Measurements from ENCODE around the gene FAM50B. TPM values are rescaled to one million over a fixed set of nuclear protein-coding genes. Genes with fewer than 3 reads are reported as not detected.
A peak's percentile ranks its signal among the peaks of the same experiment; 100 is the strongest.

The FAM50B gene
- total RNA-seq, 1 donor from 2014 or later: 0.70 TPM

- Mint-ChIP-seq H3K27ac (ENCODE audit: unreplicated experiment) (peak overlapping the region; percentile 99), H3K36me3 (ENCODE audit: unreplicated experiment) (no peaks in the 10 kb centered on the region), H3K4me3 (ENCODE audit: unreplicated experiment) (peak overlapping the region; percentile 7), H3K9me3 (ENCODE audit: unreplicated experiment) (no peaks in the 10 kb centered on the region), H3K4me1 (ENCODE audit: unreplicated experiment) (peaks cover 66% of the 10 kb centered on the region), H3K27me3 (ENCODE audit: unreplicated experiment) (no peaks in the 10 kb centered on the region)
- TF ChIP-seq, protein P1, sequence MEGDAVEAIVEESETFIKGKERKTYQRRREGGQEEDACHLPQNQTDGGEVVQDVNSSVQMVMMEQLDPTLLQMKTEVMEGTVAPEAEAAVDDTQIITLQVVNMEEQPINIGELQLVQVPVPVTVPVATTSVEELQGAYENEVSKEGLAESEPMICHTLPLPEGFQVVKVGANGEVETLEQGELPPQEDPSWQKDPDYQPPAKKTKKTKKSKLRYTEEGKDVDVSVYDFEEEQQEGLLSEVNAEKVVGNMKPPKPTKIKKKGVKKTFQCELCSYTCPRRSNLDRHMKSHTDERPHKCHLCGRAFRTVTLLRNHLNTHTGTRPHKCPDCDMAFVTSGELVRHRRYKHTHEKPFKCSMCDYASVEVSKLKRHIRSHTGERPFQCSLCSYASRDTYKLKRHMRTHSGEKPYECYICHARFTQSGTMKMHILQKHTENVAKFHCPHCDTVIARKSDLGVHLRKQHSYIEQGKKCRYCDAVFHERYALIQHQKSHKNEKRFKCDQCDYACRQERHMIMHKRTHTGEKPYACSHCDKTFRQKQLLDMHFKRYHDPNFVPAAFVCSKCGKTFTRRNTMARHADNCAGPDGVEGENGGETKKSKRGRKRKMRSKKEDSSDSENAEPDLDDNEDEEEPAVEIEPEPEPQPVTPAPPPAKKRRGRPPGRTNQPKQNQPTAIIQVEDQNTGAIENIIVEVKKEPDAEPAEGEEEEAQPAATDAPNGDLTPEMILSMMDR (IDR thresholded peaks at IDR 0.05): no peak
- peak; percentile 97 for DNase-seq (ENCODE audit: extremely low spot score, unreplicated experiment)
Measured at GRCh38 chr6:3825851-3826581, 23.2 kb upstream of the FAM50B start.

- H3K4me1 Mint-ChIP-seq (ENCODE audit: unreplicated experiment): peaks cover 49% of the 10 kb centered on the region
- no peaks in the 10 kb centered on the region for H3K27me3 Mint-ChIP-seq (ENCODE audit: unreplicated experiment)
- H3K9me3 Mint-ChIP-seq (ENCODE audit: unreplicated experiment): no peaks in the 10 kb centered on the region
- H3K27ac Mint-ChIP-seq (ENCODE audit: unreplicated experiment): no peak overlapping the region
- TF ChIP-seq, protein P1 (IDR thresholded peaks at IDR 0.05): no peak
- no peaks in the 10 kb centered on the region for H3K36me3 Mint-ChIP-seq (ENCODE audit: unreplicated experiment)
- no peak overlapping the region for H3K4me3 Mint-ChIP-seq (ENCODE audit: unreplicated experiment)
- no peak for DNase-seq (ENCODE audit: extremely low spot score, unreplicated experiment)
Measured at GRCh38 chr6:3829285-3829684, 19.9 kb upstream of the FAM50B start.

DNA sequence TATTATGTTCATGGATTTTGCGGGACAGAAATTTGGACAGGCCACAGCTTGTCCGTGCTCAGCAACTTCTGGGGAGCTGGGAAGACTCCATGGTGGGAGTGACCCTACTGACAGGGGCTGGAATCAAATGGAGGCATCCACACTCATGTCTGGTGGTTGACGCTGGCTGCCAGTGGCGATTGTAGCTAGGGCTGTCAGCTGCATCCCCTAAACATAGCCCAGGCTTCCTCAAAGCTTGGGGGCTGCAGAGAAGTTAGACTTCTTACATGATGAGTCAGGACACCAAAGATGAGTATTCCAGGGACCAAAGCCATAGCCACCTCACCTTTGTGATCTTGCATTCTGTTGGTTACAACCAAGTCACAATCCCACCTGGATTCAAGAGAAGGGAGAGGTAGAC lies 18.4 kb upstream of the FAM50B start:
- H3K27ac Mint-ChIP-seq (ENCODE audit: unreplicated experiment): no peak overlapping the region
- no peaks in the 10 kb centered on the region for H3K27me3 Mint-ChIP-seq (ENCODE audit: unreplicated experiment)
- no peaks in the 10 kb centered on the region for H3K36me3 Mint-ChIP-seq (ENCODE audit: unreplicated experiment)
- peaks cover 38% of the 10 kb centered on the region for H3K4me1 Mint-ChIP-seq (ENCODE audit: unreplicated experiment)
- DNase-seq (ENCODE audit: extremely low spot score, unreplicated experiment): no peak
- no peak overlapping the region for H3K4me3 Mint-ChIP-seq (ENCODE audit: unreplicated experiment)
- TF ChIP-seq, protein P1 (IDR thresholded peaks at IDR 0.05): no peak
- no peaks in the 10 kb centered on the region for H3K9me3 Mint-ChIP-seq (ENCODE audit: unreplicated experiment)

DNA sequence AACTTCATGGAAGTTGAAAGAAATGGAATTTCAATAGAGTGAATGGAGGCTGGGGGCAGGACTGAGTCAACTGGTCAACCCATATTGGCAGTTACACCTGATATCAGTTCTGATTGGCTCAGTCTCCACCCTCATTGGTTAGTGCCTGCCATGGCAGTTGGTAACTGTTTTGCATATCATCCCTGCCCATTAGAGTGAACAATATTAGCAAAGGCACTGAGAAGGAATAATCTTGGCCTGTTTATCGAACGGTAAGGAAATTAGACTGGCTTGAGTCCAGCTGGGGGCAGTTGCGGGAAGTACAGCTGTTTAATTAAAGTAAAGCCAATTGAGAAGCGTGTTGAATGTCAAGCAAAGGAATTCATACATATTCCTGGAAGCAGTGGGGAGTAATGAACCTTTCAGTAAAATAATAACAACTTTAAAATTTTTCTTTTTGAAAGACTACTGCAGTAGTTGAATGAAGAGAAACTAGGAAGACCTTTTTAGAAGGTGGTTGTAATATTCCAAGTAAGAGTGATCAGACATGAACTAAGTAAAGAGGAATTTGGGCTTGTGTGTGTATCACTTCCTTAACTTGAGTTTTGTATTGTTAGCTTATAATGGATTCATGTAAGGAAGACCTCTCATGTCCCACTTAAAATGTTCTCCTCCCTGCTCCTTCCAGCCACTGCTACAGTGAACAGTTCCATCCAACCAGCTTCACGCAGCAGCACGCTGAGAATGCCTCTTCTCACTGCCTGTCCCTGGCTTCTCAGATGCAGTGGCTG lies 17.2 kb upstream of the FAM50B start:
- DNase-seq (ENCODE audit: extremely low spot score, unreplicated experiment): no peak
- Mint-ChIP-seq H3K9me3 (ENCODE audit: unreplicated experiment) (no peaks in the 10 kb centered on the region), H3K4me1 (ENCODE audit: unreplicated experiment) (peaks cover 27% of the 10 kb centered on the region), H3K4me3 (ENCODE audit: unreplicated experiment) (no peak overlapping the region), H3K27me3 (ENCODE audit: unreplicated experiment) (no peaks in the 10 kb centered on the region), H3K36me3 (ENCODE audit: unreplicated experiment) (no peaks in the 10 kb centered on the region), H3K27ac (ENCODE audit: unreplicated experiment) (peak overlapping the region; percentile 66)
- TF ChIP-seq, protein P1 (IDR thresholded peaks at IDR 0.05): no peak

GRCh38 chr6:3835055-3835731 lies 14.0 kb upstream of the FAM50B start:
- no peaks in the 10 kb centered on the region for H3K9me3 Mint-ChIP-seq (ENCODE audit: unreplicated experiment)
- no peaks in the 10 kb centered on the region for H3K36me3 Mint-ChIP-seq (ENCODE audit: unreplicated experiment)
- peaks cover 23% of the 10 kb centered on the region for H3K4me1 Mint-ChIP-seq (ENCODE audit: unreplicated experiment)
- no peak overlapping the region for H3K27ac Mint-ChIP-seq (ENCODE audit: unreplicated experiment)
- H3K27me3 Mint-ChIP-seq (ENCODE audit: unreplicated experiment): no peaks in the 10 kb centered on the region
- peak; percentile 56 for DNase-seq (ENCODE audit: extremely low spot score, unreplicated experiment)
- TF ChIP-seq, protein P1 (IDR thresholded peaks at IDR 0.05): no peak
- H3K4me3 Mint-ChIP-seq (ENCODE audit: unreplicated experiment): no peak overlapping the region

Measured in osteocyte (in vitro differentiated cells).